AG08396 (cell line): ENCODE measurements around the gene ERBB2.
A peak's percentile ranks its signal among the peaks of the same experiment; 100 is the strongest.
"Not testable (repeated sequence)": the region's sequence is repeated elsewhere in the genome, so short reads cannot be mapped to it uniquely, and the experiment has no call there.

Experiments used
- DNase-seq: peaks from one replicate; pipeline ENCODE4 v3.0.0; 2012; ENCODE audit warnings: low spot score, mixed read lengths

ERBB2 gene

GRCh38 chr17:39745335-39746144 lies 45.7 kb downstream of the ERBB2 start:
- no peak for DNase-seq

DNA sequence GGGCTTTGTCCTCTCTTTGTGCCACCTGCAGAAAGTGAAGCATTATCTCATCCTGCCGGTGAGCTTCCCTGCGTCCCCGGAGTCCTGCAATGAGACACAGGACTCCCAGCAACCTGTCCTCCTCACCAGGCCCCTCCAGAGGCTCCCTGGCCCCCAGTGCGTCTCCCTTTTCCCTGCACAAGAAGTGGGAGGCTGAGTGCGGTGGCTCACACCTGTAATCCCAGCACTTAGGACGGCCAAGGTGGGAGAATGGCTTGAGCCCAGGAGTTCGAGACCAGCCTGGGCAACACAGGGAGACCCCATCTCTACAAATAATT lies 46.2 kb downstream of the ERBB2 start:
- DNase-seq, result no peak

- no peak for DNase-seq
These were observed 47.9 kb downstream of the ERBB2 start for GRCh38 chr17:39747745-39748144.

GRCh38 chr17:39748444-39749034 lies 48.7 kb downstream of the ERBB2 start:
- DNase-seq, result not testable (repeated sequence)

DNA sequence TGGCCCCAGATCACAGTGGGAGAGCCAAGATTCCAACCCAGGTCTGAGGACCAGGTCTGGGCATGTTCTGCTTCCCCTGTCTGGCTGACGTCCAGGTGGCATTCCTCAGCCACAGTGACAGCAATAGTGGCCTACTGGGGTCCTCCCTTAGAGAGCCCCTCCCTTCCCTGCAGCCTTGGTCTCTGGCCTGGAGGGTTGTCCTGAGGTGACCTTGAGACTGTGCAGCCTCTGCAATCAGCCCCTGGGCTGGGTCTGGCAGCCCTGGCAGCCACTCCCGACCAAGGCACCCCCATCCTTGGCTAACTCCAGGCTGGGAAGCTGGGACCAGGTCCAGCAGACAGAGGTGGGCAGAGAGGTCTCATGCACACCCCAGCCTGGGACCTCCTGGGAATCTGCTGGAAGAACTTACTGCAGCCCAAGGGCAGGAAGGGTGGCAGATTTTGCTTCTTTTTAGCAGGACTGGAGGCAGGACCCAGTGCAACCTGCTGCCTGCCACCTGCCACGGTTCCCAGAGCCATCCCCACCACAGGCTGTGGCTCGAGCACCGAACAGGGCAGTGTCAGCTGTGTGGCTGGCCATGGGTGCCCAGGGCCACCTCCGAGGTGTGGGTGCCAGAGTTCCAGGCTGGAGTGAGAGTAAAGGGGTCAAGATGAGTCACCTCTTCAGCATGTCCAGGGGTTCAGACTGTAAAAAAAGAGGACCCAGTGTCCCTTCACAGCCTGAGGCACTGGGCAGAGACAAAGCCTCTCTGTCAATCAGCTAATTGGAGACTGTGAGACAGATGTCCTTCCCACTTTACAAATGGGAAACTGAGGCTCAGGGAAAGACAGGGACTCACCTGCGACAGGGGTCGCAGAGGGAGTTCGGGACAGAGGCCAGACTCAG lies 50.5 kb downstream of the ERBB2 start:
- DNase-seq, result no peak

- DNase-seq, result no peak
These were observed 51.2 kb downstream of the ERBB2 start for GRCh38 chr17:39751016-39751543.

DNA sequence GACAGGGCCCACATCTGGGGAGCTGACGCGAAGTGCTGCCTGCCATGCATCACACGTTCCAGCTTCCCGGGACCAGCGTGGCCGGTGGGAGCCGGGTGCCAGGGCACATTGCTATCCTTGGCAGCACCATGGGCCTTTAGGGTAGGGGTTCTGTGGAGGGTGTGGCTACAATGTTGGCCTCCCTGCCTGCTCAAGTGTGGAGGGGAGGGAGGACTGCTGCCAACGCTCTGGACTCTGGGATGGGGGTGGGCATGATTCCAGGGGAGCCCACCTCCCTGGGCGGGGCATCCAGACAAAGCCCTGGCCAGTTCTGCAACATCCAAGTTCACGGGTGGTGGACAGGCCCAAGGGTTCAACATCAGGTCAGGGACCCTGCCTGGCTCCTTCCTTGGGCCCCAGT lies 51.8 kb downstream of the ERBB2 start:
- DNase-seq, result no peak

DNA sequence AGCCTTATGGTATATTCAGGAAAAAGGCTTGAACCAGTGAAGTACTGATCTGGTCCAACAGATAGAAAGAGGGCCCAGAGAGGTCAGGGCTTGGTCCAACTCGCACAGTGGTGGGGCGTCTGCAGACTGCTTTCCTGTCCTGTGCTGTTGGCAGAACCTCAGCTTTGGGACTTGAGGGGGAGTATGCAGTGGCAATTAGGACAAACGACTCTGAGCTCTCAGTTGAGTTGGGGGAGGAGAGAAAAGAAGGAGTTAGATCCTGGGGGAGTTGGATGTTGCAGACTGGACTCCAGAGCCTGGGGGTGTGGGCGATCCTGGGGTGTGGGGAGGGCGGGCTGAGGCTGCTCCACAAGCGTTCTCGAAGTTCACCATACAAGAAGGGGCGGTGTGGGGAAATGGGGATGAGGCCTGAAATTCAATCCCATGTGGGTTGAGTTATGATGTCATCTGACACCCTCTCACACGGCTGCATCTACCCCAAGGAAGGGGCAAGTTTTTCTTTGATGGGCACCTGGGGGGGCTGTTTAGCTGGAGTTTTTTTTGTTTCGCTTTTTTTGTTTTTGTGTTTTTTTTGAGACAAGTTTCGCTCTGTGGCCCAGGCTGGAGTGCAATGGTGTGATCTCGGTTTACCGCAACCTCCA lies 52.5 kb downstream of the ERBB2 start:
- DNase-seq, result no peak

DNA sequence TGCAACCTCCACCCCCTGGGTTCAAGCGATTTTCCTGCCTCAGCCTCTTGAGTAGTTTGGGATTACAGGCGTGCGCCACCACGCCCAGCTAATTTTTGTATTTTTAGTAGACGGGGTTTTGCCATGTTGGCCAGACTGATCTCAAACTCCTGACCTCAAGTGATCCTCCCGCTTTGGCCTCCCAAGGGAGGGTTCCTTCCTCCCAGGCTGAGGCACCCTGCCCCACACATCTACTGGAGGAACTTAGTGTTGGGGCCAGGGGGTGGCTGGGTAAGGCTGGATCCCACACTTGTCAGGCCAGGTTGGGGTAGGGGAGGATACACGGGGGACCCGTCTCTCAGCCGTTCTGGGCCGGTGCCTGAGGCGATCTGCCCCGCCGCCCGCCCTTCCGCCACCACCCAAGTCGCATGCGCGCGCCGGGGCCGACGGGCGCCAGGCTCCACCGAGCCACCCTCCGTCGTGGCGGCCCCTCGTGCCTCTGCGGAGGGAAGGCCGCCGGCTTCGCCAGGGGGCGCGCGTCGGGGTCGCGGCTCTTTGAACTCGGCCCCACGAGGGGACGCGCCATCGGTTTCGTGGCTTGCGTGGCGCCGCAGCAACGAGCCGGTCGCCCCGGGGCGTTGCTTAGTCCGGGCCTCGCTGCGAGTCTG lies 53.8 kb downstream of the ERBB2 start:
- DNase-seq, result peak; percentile 62

DNA sequence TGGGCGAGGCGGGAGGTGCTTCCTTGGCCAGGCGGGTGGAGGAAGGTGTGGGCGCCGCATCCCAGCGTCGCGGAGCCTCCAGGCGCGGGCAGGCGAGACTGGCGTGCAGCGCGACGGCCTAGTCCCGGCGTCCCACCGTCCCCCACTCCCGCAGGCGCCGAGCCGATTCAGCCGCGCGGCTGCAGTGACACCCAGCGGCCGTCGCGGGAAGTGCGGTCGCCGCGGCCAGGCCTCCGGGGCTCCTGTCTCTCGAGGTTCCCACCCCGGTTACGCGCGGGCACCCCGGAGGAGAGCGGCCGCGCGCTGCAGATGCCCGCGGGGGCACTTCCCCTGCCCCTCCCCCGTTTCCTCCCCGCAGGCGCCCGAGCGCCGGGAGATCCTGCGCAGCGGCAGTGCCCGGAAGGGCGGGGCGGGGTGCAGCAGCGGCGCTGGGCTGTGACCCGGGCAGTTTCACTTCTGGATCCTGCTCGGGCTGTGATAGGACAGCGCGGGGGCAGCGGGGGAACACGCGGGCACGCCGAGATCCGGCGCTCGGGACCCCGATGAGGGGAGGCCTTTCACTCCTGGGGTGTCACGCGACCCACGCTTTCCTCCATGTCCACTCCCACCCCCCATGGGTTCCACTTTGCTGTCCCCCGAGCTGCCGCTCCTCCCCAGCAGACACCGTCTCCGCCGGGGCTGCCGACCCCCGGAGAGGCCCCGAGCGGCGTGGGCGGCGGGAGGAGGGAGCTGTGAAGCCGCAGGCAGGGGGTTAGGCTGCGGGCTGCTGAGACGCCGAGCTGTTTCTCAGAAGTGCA lies 54.5 kb downstream of the ERBB2 start:
- DNase-seq, result peak; percentile 99

DNA sequence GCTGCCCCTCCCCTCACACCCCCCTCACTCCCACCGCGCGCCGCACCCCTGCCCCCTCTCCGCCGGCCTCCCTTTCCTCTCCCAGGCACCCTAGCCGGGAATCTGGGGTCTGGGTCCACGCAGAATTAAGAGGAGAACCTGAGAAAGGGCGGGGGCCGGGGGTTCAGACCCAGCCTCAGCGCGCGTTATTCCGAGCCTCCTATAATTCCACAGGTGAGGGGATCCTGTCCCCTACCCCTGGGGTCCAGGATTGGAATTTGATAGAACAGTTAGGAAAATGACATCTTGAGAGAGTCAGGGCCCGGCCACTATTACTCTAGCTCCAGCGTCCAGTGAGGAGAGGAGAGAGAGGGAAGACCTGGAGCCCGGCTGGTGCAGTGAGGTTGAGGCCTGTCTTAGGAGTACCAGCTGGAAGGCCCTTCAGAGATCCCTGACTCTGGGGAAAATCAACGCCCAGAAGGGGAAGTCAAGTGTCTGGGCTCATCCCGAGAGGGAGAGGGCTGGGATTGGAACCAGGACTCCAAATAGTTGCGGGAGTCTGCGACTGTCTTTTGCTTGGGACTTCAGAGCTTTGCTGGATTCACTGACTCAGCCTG lies 55.2 kb downstream of the ERBB2 start:
- DNase-seq, result no peak

- no peak for DNase-seq
These were observed 55.9 kb downstream of the ERBB2 start for GRCh38 chr17:39755554-39756379.

GRCh38 chr17:39756380-39757079 lies 56.7 kb downstream of the ERBB2 start:
- no peak for DNase-seq

- DNase-seq, result no peak
These were observed 57.4 kb downstream of the ERBB2 start for GRCh38 chr17:39757176-39757662.

DNA sequence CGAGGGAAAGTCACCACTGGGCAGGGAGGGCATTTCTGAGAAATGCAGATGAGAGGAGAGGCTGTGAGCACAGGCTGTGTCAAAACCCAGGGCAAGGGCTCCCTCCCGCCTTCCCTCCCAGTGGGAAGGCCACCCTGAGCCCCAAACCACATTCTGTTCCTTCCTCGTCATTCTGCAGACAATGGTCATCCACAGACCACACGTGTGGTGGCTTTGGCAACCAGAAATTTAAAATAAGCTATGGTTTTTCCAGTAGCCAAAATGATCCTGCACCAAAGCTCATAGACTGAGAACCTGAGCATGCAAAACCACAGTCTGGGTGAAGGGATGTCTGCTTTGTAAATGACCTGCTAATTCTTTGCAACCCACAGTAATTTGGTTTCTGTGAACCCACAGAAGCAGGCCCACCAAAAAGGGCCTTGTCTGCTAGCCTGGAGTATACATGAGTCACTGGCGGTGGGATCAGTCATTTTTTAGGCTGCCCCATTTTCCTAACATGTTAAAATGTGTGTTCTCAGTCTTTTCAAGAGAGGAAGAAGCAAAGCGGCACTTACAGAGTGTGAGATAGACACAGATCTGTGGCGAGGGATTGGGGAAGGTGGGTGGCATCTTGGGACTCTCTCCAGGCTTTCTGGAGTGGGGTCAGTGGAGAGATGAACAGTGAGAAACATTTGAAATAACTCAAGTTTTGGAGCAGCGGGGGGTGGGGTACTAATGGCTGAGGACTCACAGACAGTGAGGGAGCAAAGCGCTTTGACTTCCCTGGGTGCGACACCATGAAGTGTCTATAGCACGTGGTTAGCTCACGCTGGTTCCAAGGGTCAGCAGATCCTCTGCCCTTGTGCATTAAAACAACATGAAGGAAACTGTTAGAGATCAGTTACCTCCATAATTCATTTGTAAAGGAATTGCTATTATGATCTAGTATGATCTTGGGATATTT lies 58.3 kb downstream of the ERBB2 start:
- DNase-seq, result no peak

DNA sequence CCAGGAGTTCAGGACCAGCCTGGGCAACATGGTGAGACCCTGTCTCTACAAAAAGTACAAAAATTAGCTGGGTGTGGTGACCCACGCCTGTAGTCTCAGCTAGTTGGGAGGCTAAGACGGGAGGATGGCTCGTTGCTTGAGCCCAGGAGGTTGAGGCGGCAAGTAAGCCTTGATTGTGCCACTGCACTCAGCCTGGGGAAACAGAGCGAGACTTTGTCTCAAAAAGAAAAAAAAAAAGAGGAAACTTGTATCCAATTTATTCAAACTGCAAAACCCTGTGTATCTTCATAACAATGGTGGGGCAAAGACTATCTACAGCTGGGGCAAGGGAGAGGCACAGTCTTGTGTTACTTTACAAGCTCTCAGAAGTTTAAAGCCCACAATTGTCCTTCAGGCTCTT lies 59.3 kb downstream of the ERBB2 start:
- DNase-seq, result no peak

- no peak for DNase-seq
These were observed 62.1 kb downstream of the ERBB2 start for GRCh38 chr17:39761861-39762496.
